A549 (cell line): ENCODE measurements around the gene KLHDC3.

Experiments used
- BHLHE40 ChIP-seq: IDR thresholded peaks from 2 replicates; pipeline ENCODE4 v1.6.1; 2012; ENCODE audit warnings: low read depth, low read length, inconsistent platforms
- CTCF ChIP-seq: fragments of >200 bp; sonication (Bioruptor Twin); formaldehyde crosslinking; IDR thresholded peaks from 3 replicates; pipeline ENCODE4 v1.5.1; 2016
- ELK1 ChIP-seq: fragments of 150-350 bp; IDR thresholded peaks from 2 replicates; pipeline ENCODE4 v1.6.1; 2014; ENCODE audit warnings: low read depth, mild to moderate bottlenecking, low read length
- ESRRA ChIP-seq: fragments of 150-350 bp; IDR thresholded peaks from 2 replicates; pipeline ENCODE4 v1.6.1; 2014; ENCODE audit warnings: mild to moderate bottlenecking, low read length, borderline replicate concordance
- JUN ChIP-seq, 2 experiments: fragments of >200 bp; sonication (Bioruptor Twin); formaldehyde crosslinking; IDR thresholded peaks; 2 replicates in 1 of 2; 3 replicates in 1 of 2; pipeline ENCODE4 v1.6.1; 2016 to 2017
- JUNB ChIP-seq: fragments of >200 bp; sonication (Bioruptor Twin); formaldehyde crosslinking; IDR thresholded peaks from 2 replicates; pipeline ENCODE4 v1.6.1; 2016
- POLR2A ChIP-seq: IDR thresholded peaks from 2 replicates; pipeline ENCODE4 v1.6.1; 2012; ENCODE audit warnings: mild to moderate bottlenecking, low read length
- REST ChIP-seq: fragments of 200-600 bp; sonication (generic); IDR thresholded peaks from 2 replicates; pipeline ENCODE4 v1.6.1; 2016; ENCODE audit warnings: antibody characterized with exemption, mild to moderate bottlenecking, moderate library complexity
- RFX5 ChIP-seq: fragments of 450-650 bp; IDR thresholded peaks from 2 replicates; pipeline ENCODE4 v1.7.1; 2014; ENCODE audit warnings: antibody characterized with exemption, mild to moderate bottlenecking, moderate library complexity
- RNF2 ChIP-seq: fragments of 200-600 bp; sonication (generic); IDR thresholded peaks from 2 replicates; pipeline ENCODE4 v1.6.1; 2016; ENCODE audit warnings: low read depth, mild to moderate bottlenecking, antibody characterized with exemption, moderate library complexity, borderline replicate concordance
- USF2 ChIP-seq: fragments of 450-650 bp; IDR thresholded peaks from 2 replicates; pipeline ENCODE4 v1.6.1; 2014; ENCODE audit warnings: antibody characterized with exemption
- ZSCAN20 ChIP-seq: fragments of 250-450 bp; sonication (Bioruptor Pico); IDR thresholded peaks from 2 replicates; pipeline ENCODE4 v1.8.0; 2022; ENCODE audit warnings: mild to moderate bottlenecking, moderate library complexity
- TF ChIP-seq, protein P1 (sequence below): fragments of 250-450 bp; sonication (Bioruptor Pico); IDR thresholded peaks from 2 replicates; pipeline ENCODE4 v1.5.0; 2021; ENCODE audit warnings: mild to moderate bottlenecking, moderate library complexity, borderline replicate concordance

- TF ChIP-seq USF2, result no peak
- no peak for TF ChIP-seq CTCF
- no peak for TF ChIP-seq RNF2
- no peak for TF ChIP-seq ELK1
- TF ChIP-seq, protein P1, sequence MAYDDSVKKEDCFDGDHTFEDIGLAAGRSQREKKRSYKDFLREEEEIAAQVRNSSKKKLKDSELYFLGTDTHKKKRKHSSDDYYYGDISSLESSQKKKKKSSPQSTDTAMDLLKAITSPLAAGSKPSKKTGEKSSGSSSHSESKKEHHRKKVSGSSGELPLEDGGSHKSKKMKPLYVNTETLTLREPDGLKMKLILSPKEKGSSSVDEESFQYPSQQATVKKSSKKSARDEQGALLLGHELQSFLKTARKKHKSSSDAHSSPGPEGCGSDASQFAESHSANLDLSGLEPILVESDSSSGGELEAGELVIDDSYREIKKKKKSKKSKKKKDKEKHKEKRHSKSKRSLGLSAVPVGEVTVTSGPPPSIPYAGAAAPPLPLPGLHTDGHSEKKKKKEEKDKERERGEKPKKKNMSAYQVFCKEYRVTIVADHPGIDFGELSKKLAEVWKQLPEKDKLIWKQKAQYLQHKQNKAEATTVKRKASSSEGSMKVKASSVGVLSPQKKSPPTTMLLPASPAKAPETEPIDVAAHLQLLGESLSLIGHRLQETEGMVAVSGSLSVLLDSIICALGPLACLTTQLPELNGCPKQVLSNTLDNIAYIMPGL (CRISPR knock-in tag), result no peak
- no peak for TF ChIP-seq REST
- TF ChIP-seq RFX5, result no peak
- no peak for TF ChIP-seq JUN (IDR thresholded peaks at IDR 0.05)
- TF ChIP-seq POLR2A, result no peak
- no peak for TF ChIP-seq ESRRA
- no peak for TF ChIP-seq ZSCAN20 (CRISPR knock-in tag)
- TF ChIP-seq BHLHE40, result no peak
- no peak for TF ChIP-seq JUNB
These were observed 2.3 kb downstream of the KLHDC3 start for GRCh38 chr6:43016176-43016942.
